Left ventricle myocardium inferior (tissue), 1 donor: ENCODE results near the gene CDKN2B. TPM values are rescaled to one million over a fixed set of nuclear protein-coding genes. Genes with fewer than 3 reads are reported as not detected.

Experiments used
- DNase-seq: peaks from one replicate; pipeline ENCODE4 v3.0.0-alpha.2; 2020
- H3K27ac ChIP-seq: fragments of 200-600 bp; replicated peaks from 2 replicates; pipeline ENCODE4 v1.8.0; 2021
- H3K27me3 ChIP-seq: fragments of 200-600 bp; 2 replicates; pipeline ENCODE4 v1.8.0; 2021; ENCODE audit warnings: low read depth
- H3K36me3 ChIP-seq: fragments of 200-600 bp; 2 replicates; pipeline ENCODE4 v1.8.0; 2021
- H3K4me1 ChIP-seq: fragments of 200-600 bp; 2 replicates; pipeline ENCODE4 v1.8.0; 2021
- H3K4me3 ChIP-seq: fragments of 200-600 bp; 2 replicates; pipeline ENCODE4 v1.8.0; 2021; ENCODE audit warnings: mild to moderate bottlenecking, moderate library complexity
- H3K9me3 ChIP-seq: fragments of 200-600 bp; replicated peaks from 2 replicates; pipeline ENCODE4 v1.8.0; 2021
- intact Hi-C: fragments of 100-400 bp; cut with micrococcal nuclease; formaldehyde crosslinking; loops from one replicate; pipeline ENCODE4 v1.11.0; 2022
- total RNA-seq: library from RNA; stranded (reverse); fragmentation: NEBNext Ultra II Directional; extraction: Animal tissue kit (Norgen Biotek cat#: 25700); gene quantifications from one replicate; pipeline ENCODE4 v1.2.1, GENCODE V29; 2021
- TF ChIP-seq, protein P1 (sequence below): fragments of 200-600 bp; IDR thresholded peaks from 2 replicates; pipeline ENCODE4 v1.8.0; 2021; ENCODE audit warnings: antibody characterized with exemption, mild to moderate bottlenecking, borderline replicate concordance
- donor health status: DM: no; HTN: yes; CAD: no; lungs with severe emphysema.

Gene CDKN2B
- total RNA-seq, 1 donor from 2014 or later: 0.82 TPM

DNA sequence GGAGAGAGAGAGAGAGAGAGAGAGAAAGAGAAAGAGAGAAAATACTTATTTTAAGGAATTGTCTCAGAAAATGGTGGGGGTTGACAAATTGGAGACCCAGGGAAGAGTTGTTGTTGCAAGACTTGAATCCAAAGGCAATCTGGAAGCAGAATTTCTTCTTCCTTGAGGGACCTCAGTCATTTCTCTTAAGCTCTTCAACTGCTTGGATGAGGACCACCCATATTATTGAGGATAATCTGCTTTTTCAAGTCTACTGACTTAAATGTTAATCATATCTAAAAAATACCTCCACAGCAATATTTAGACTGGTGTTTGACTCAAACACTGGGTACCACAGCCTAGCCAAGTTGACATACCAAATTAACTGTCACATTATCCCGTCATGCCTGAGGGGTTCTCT, 11.6 kb downstream of the CDKN2B start:
- Histone ChIP-seq H3K27me3 (peaks cover 58% of the 10 kb centered on the region), H3K4me3 (no peak overlapping the region), H3K4me1 (peaks cover 23% of the 10 kb centered on the region), H3K36me3 (no peaks in the 10 kb centered on the region), H3K27ac (no peak overlapping the region), H3K9me3 (no peaks in the 10 kb centered on the region)
- intact Hi-C loops: no loop called here
- TF ChIP-seq, protein P1, sequence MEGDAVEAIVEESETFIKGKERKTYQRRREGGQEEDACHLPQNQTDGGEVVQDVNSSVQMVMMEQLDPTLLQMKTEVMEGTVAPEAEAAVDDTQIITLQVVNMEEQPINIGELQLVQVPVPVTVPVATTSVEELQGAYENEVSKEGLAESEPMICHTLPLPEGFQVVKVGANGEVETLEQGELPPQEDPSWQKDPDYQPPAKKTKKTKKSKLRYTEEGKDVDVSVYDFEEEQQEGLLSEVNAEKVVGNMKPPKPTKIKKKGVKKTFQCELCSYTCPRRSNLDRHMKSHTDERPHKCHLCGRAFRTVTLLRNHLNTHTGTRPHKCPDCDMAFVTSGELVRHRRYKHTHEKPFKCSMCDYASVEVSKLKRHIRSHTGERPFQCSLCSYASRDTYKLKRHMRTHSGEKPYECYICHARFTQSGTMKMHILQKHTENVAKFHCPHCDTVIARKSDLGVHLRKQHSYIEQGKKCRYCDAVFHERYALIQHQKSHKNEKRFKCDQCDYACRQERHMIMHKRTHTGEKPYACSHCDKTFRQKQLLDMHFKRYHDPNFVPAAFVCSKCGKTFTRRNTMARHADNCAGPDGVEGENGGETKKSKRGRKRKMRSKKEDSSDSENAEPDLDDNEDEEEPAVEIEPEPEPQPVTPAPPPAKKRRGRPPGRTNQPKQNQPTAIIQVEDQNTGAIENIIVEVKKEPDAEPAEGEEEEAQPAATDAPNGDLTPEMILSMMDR: no peak
- no peak for DNase-seq

DNA sequence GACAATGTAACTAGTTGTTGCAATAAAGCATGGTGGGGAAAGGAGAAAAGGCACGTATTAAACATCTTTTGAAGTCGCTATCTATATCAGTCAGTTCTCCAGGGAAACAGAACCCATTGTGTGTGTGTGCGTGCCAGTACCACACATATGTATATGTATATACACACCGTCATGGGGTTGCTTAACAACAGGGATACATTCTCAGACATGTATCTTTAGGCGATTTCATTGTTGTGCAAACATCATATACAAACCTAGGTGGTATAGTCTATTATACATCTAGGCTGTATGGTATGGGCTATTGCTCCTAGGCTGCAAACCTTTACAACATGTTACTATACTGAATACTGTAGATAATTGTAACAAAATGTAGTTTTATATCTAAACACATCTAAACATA, 12.2 kb downstream of the CDKN2B start:
- intact Hi-C loops: no loop called here
- H3K27me3 ChIP-seq: peaks cover 58% of the 10 kb centered on the region
- no peak overlapping the region for H3K4me3 ChIP-seq
- TF ChIP-seq, protein P1: no peak
- no peak overlapping the region for H3K27ac ChIP-seq
- no peaks in the 10 kb centered on the region for H3K9me3 ChIP-seq
- H3K4me1 ChIP-seq: peaks cover 23% of the 10 kb centered on the region
- DNase-seq: no peak
- no peaks in the 10 kb centered on the region for H3K36me3 ChIP-seq

DNA sequence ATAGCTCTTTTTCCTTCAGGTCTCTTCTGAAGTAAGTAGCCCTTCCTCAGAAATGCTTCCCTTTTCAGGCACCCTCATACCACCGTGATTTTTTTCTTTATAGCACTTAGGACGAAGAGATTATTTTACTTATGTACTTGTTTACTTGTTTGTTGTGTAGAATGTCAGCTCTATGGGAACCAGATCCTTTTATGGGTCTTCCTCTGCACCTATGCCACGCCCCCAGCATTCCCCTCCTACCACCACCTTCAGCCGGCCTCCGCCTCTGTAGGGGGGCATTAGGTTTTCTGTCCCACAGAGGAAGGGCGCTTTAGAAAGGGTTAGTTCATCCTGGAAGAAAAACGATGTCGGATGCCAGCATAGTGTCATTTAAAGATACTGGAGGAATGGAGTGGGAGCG, 12.7 kb downstream of the CDKN2B start:
- no peaks in the 10 kb centered on the region for H3K36me3 ChIP-seq
- no peak overlapping the region for H3K4me3 ChIP-seq
- TF ChIP-seq, protein P1: no peak
- no peaks in the 10 kb centered on the region for H3K9me3 ChIP-seq
- no peak overlapping the region for H3K27ac ChIP-seq
- DNase-seq: no peak
- peaks cover 61% of the 10 kb centered on the region for H3K27me3 ChIP-seq
- intact Hi-C loops: no loop called here
- peaks cover 23% of the 10 kb centered on the region for H3K4me1 ChIP-seq

DNA sequence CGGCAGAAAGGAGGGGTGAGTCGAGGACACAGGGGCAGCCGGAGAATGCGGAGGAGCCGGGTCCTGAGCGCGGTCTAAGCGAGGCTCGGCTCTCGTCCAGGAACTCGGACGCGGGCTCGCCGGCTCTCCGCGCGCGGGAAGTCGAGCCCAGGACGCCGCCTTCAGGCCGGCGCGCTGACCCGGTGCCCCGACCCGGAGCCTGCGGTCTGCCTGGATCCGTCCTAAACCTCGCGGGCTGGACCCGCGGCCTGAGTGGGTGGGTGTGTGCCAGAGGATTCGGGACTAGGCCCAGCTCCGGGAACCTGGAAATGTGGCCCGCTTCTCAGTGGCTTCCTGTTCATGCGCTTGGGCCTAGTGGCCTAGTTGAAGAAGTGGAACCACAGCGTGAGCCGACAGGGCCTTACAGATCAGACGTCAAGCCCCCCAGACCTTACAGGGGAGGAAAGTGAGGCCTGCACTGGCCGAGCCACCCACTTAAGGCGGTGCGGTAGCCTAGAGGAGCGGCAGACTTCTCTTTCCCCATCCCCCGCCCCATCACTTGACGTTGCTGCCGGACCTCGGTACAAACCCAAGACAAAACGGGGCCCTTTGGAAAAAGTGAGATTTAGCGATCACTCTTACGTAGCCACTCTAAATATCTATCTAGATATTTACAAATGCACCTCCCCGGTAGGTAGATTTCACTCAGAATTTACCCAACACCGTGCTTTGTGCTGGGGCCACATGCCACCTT, 13.3 kb downstream of the CDKN2B start:
- H3K9me3 ChIP-seq: no peaks in the 10 kb centered on the region
- intact Hi-C loops: no loop called here
- H3K27ac ChIP-seq: peak overlapping the region; percentile 81
- H3K36me3 ChIP-seq: no peaks in the 10 kb centered on the region
- peak; percentile 49 for DNase-seq
- TF ChIP-seq, protein P1: peak; percentile 37
- H3K27me3 ChIP-seq: peaks cover 63% of the 10 kb centered on the region
- H3K4me3 ChIP-seq: peak overlapping the region; percentile 82
- peaks cover 23% of the 10 kb centered on the region for H3K4me1 ChIP-seq

DNA sequence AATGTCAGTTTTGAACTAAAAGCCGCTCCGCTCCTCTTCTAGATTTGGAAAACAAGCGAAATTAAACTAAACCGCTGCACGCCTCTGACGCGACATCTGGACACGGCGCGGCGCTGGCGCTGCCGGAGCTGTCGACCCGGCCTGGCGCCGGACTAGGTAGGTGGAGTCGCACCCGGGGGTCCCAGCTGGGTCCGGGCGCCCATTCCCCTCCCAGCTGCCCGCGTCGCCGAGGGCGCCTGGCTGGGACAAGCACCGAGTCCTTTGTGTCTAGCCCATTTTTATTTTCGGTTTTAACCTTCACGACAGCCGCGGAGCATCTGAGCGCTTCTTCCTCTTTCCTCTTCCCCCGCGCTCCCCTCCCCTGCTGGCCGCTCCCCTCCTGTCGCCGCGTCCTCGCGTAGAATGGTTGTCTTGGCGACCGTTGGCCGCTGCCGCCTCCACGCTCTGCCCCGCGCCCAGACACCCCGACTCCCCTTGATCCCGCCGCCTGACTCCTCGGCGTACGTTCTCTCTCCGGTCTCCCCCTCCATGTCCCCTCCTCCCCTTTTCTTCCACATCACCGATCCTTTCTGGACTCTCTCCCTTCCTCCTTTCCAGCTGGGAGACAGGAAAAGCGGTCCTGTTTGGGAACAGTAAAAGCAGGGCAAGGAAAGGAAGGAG, 14.0 kb downstream of the CDKN2B start:
- DNase-seq: peak; percentile 66
- Histone ChIP-seq H3K27ac (peak overlapping the region; percentile 81), H3K36me3 (no peaks in the 10 kb centered on the region), H3K9me3 (no peaks in the 10 kb centered on the region), H3K4me1 (peaks cover 23% of the 10 kb centered on the region), H3K4me3 (peak overlapping the region; percentile 82), H3K27me3 (peaks cover 65% of the 10 kb centered on the region)
- intact Hi-C loops: no loop called here
- TF ChIP-seq, protein P1: no peak
